GM13977 (cell line): ENCODE results near the gene SORBS2.

Experiments used
- DNase-seq: peaks from one replicate; pipeline ENCODE4 v3.0.0; 2012; ENCODE audit warnings: low spot score
- in situ Hi-C: fragments of 300-500 bp; cut with MboI; formaldehyde crosslinking; loops from one replicate; pipeline ENCODE4 v1.12.0; 2022; ENCODE audit warnings: low sequenced_read_pairs, low pct_unique_long_range_greater_than_20kb, mixed read lengths, inconsistent platforms; ENCODE audit not compliant: unreplicated experiment
- TF ChIP-seq, protein P1 (sequence below): IDR thresholded peaks from 2 replicates; pipeline ENCODE4 v1.5.1; 2012; ENCODE audit warnings: mild to moderate bottlenecking, control low read depth; ENCODE audit not compliant: insufficient read depth; ENCODE audit errors: extremely low read depth, missing control alignments

Gene SORBS2

DNA sequence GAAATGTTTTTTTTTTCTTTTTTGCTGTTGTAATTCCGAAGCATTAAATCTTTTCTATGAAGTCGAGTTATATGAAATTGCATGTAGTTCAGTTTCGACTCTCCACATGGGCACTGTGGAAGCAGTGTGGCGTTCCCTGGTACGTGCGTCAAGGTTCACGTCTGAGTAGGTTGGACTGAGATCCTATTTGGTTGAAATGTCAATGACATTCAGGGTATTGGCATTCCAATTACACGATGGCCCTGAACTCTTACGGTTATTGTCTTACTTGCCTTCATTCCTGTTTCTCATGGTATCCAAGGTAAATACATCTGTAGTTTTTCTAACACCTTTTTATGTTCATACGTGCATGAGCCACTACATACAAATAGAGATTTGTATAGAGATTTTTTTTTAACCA is 128.8 kb downstream of the SORBS2 start:
- in situ Hi-C loops = no loop called here
- DNase-seq = no peak
- TF ChIP-seq, protein P1, sequence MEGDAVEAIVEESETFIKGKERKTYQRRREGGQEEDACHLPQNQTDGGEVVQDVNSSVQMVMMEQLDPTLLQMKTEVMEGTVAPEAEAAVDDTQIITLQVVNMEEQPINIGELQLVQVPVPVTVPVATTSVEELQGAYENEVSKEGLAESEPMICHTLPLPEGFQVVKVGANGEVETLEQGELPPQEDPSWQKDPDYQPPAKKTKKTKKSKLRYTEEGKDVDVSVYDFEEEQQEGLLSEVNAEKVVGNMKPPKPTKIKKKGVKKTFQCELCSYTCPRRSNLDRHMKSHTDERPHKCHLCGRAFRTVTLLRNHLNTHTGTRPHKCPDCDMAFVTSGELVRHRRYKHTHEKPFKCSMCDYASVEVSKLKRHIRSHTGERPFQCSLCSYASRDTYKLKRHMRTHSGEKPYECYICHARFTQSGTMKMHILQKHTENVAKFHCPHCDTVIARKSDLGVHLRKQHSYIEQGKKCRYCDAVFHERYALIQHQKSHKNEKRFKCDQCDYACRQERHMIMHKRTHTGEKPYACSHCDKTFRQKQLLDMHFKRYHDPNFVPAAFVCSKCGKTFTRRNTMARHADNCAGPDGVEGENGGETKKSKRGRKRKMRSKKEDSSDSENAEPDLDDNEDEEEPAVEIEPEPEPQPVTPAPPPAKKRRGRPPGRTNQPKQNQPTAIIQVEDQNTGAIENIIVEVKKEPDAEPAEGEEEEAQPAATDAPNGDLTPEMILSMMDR = no peak

DNA sequence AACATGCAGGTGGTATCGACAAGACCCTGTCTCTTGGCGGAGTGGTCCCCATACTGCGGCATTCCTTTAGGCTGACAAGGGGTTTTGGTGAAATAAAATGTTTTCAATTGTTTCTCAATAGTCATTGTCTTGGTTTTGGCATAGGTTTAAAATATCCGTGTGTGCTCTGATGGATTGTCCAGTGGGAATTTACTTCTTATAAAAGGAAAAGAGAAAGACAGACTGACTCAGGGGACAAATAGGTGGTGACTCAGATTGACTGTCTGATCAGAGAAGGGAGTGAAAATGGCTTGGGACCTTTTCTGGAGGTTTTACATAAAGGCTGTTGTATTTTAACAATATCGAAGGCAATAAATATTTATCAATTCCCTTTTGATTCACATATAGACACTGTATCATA is 129.8 kb downstream of the SORBS2 start:
- TF ChIP-seq, protein P1 = no peak
- in situ Hi-C loops = no loop called here
- DNase-seq = no peak

DNA sequence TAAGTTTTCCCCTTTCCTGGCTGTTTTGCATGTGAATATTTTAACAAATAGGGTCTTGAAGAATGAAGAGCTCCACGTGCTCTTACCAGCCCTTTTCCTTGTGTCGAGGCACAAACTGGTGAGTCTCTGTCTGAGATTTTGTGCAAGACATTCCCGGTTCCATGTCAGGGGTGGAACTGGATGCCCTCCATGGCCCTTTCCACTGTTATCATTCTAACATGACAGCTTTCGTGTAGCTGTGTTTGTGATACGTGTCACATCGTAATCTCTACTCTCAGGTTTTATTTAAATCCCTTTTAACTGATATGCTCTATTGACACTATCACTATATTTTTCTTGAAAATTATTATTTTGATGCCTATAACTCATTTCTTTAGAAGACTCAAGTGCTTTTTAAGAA is 130.4 kb downstream of the SORBS2 start:
- in situ Hi-C loops = no loop called here
- DNase-seq = no peak
- TF ChIP-seq, protein P1 = no peak

GRCh38 chr4:185680617-185681016 is 131.4 kb downstream of the SORBS2 start:
- TF ChIP-seq, protein P1 = no peak
- DNase-seq = no peak
- in situ Hi-C loops = no loop called here

DNA sequence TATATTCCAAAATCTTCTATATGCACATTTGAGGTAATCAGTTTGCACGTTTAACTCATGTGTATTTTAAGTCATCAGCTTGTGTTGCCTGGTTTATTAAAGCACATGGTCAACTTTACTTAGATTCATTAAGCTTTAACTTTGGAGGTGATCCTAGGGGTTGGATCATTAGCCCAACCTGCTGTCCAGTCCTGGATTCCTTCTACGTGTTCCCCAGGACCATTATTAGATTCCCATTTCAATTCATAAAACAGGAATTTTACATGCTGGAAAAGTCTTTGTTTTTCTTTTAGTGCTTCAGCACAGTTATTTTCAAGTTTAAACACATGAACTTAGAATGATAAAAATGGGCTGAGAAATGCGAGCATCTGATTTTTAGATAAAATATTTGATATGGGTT is 132.5 kb downstream of the SORBS2 start:
- TF ChIP-seq, protein P1 = no peak
- no peak for DNase-seq
- in situ Hi-C loops = no loop called here

DNA sequence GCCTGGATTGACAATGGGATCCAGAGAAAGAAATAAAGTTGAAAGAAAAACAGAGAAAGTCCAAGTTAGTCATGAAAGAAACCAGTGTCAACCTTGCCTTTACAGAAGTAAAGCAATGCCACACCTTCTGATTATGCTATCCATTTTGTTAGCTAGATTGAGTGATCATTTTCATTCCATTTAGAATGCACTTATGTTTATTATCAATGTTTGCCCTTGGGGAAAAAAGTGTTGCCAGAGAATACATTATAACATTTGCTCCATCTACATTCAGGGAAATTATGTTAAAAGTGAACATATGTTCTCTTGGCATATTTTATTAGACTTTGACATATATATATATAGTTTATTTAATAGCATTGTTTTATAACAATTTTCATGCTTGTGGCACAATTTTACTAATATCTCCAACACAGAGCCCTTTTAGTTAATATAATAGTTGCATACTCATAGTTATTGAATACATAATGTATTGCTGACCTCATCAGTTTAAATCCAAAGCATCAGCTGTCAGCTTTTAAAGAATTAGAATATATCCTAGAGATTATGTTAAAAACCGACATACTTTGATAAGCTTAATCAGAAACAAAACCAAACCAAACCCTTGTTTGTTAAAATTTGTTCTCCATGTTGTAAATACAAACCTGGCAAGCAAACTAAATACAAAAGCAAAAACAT is 134.2 kb downstream of the SORBS2 start:
- TF ChIP-seq, protein P1 = no peak
- in situ Hi-C loops = no loop called here
- DNase-seq = no peak
